SK-N-SH (cell line): Measurements from ENCODE around the gene ZNF804B. TPM values are rescaled to one million over a fixed set of nuclear protein-coding genes. Genes with fewer than 3 reads are reported as not detected.

Source experiments
- CTCF ChIA-PET: fragments of 300-600, 350-600 bp; formaldehyde crosslinking; extraction: SDS; loops from one replicate; lab custom pipeline; 2021; lab: Yijun Ruan, JAX
- POLR2A ChIA-PET: fragments of 350-600 bp; sonication (Branson Sonifier 250); formaldehyde crosslinking; extraction: SDS; loops from one replicate; lab custom pipeline; 2020; ENCODE audit warnings: antibody characterized with exemption, inconsistent platforms; lab: Yijun Ruan, JAX
- DNase-seq: peaks from one replicate; pipeline ENCODE4 v3.0.0; 2012
- H2AFZ ChIP-seq: fragments of 200-600 bp; sonication (generic); 2 replicates; pipeline ENCODE4 v1.8.1; 2016; ENCODE audit warnings: antibody characterized with exemption, mild to moderate bottlenecking, low read depth
- H3F3A ChIP-seq: fragments of 200-600 bp; sonication (generic); replicated peaks from 2 replicates; pipeline ENCODE3; 2016; ENCODE audit warnings: antibody characterized with exemption, mild to moderate bottlenecking; ENCODE audit not compliant: insufficient read depth
- H3K27ac ChIP-seq, 2 experiments: fragments of 200-500 bp in 1 of 2; fragments of 200-600 bp in 1 of 2; sonication (Bioruptor generic) in 1 of 2; sonication (generic), shearing (Covaris generic) in 1 of 2; 2 replicates each; pipeline versions ENCODE4 v1.5.1 to v1.6.1; 2014 to 2016; ENCODE audit warnings: low read depth in 2 of 2, inconsistent platforms in 1 of 2, low read length in 1 of 2, mild to moderate bottlenecking in 1 of 2, mixed read lengths in 1 of 2
- H3K27me3 ChIP-seq: fragments of 200-600 bp; sonication (generic), shearing (Covaris generic); 2 replicates; pipeline ENCODE4 v1.6.1; 2016; ENCODE audit warnings: mixed run types; ENCODE audit not compliant: insufficient read depth
- H3K36me3 ChIP-seq, 2 experiments: fragments of 200-500 bp in 1 of 2; fragments of 200-600 bp in 1 of 2; sonication (Bioruptor generic) in 1 of 2; sonication (generic) in 1 of 2; replicated peaks in 1 of 2; 2 replicates each; pipeline versions ENCODE3 to v1.5.1; 2014 to 2016; ENCODE audit warnings: low read length in 1 of 2, mild to moderate bottlenecking in 1 of 2; ENCODE audit not compliant: insufficient read depth in 2 of 2, control insufficient read depth in 1 of 2
- H3K4me1 ChIP-seq, 2 experiments: fragments of 200-500 bp in 1 of 2; fragments of 200-600 bp in 1 of 2; sonication (Bioruptor generic) in 1 of 2; sonication (generic), shearing (Covaris generic) in 1 of 2; 2 replicates each; pipeline versions ENCODE4 v1.5.1 to v1.6.1; 2014 to 2016; ENCODE audit warnings: low read depth in 1 of 2, low read length in 1 of 2, mixed run types in 1 of 2; ENCODE audit not compliant: insufficient read depth in 2 of 2, control insufficient read depth in 1 of 2
- H3K4me2 ChIP-seq: fragments of 200-600 bp; sonication (generic), shearing (Covaris generic); 2 replicates; pipeline ENCODE4 v1.6.1; 2017; ENCODE audit warnings: mixed run types
- H3K4me3 ChIP-seq, 2 experiments: fragments of 200-500 bp in 1 of 2; fragments of 200-600 bp in 1 of 2; sonication (Bioruptor generic) in 1 of 2; sonication (generic), shearing (Covaris generic) in 1 of 2; 2 replicates each; pipeline versions ENCODE4 v1.5.1 to v1.8.1; 2014 to 2016; ENCODE audit warnings: low read depth in 2 of 2, inconsistent platforms in 1 of 2, low read length in 1 of 2, mild to moderate bottlenecking in 1 of 2, mixed read lengths in 1 of 2, moderate library complexity in 1 of 2
- H3K79me2 ChIP-seq: fragments of 200-600 bp; sonication (generic); 2 replicates; pipeline ENCODE4 v1.8.1; 2017; ENCODE audit warnings: mild to moderate bottlenecking; ENCODE audit not compliant: insufficient read depth
- H3K9ac ChIP-seq: fragments of 200-600 bp; sonication (generic); 2 replicates; pipeline ENCODE4 v1.6.1; 2017; ENCODE audit warnings: mixed run types
- H3K9me2 ChIP-seq: fragments of 200-600 bp; sonication (generic); 2 replicates; pipeline ENCODE4 v1.6.1; 2017; ENCODE audit warnings: mixed run types
- H3K9me3 ChIP-seq: fragments of 200-600 bp; sonication (generic); 2 replicates; pipeline ENCODE4 v1.6.1; 2017; ENCODE audit warnings: mixed run types, mild to moderate bottlenecking, moderate library complexity
- H4K20me1 ChIP-seq: fragments of 200-600 bp; sonication (generic); 2 replicates; pipeline ENCODE4 v1.6.1; 2017; ENCODE audit warnings: mild to moderate bottlenecking, mixed run types; ENCODE audit not compliant: insufficient read depth
- CHD2 ChIP-seq: fragments of 150-350 bp; IDR thresholded peaks from 2 replicates; pipeline ENCODE4 v1.6.1; 2018; ENCODE audit warnings: low read length; ENCODE audit not compliant: partially characterized antibody
- CTCF ChIP-seq: fragments of 200-600 bp; sonication (generic); IDR thresholded peaks from 2 replicates; pipeline ENCODE4 v1.6.1; 2017; ENCODE audit warnings: antibody characterized with exemption, mild to moderate bottlenecking, moderate library complexity
- EP300 ChIP-seq, 2 experiments: IDR thresholded peaks; 2 replicates each; pipeline versions ENCODE4 v1.4.0 to v1.6.1; 2012; ENCODE audit warnings: borderline replicate concordance in 1 of 2, low read depth in 1 of 2, low read length in 1 of 2
- EZH2phosphoT487 ChIP-seq: fragments of 200-600 bp; sonication (generic); IDR thresholded peaks from 2 replicates; pipeline ENCODE4 v1.6.1; 2017; ENCODE audit warnings: low read depth, mixed run types, mild to moderate bottlenecking, antibody characterized with exemption, moderate library complexity, borderline replicate concordance
- GATA2 ChIP-seq: sonication (generic); formaldehyde crosslinking; IDR thresholded peaks from 2 replicates; pipeline ENCODE4 v1.5.0; 2020; ENCODE audit warnings: mild to moderate bottlenecking, missing genetic modification reagents
- JUND ChIP-seq: IDR thresholded peaks from 2 replicates; pipeline ENCODE4 v1.4.0; 2012
- NRF1 ChIP-seq: IDR thresholded peaks from 2 replicates; pipeline ENCODE4 v1.6.1; 2012; ENCODE audit warnings: low read depth, mild to moderate bottlenecking, low read length
- PBX3 ChIP-seq: IDR thresholded peaks from 2 replicates; pipeline ENCODE4; 2012
- POLR2AphosphoS5 ChIP-seq: IDR thresholded peaks from 2 replicates; pipeline ENCODE4 v1.6.1; 2012; ENCODE audit warnings: low read depth, low read length
- RAD21 ChIP-seq: IDR thresholded peaks from 2 replicates; pipeline ENCODE4 v1.6.1; 2012; ENCODE audit warnings: mild to moderate bottlenecking, low read length
- RFX5 ChIP-seq: IDR thresholded peaks from 2 replicates; pipeline ENCODE4 v1.6.1; 2012; ENCODE audit warnings: mild to moderate bottlenecking, improper control_type of control experiment, low read length
- SIN3A ChIP-seq: IDR thresholded peaks from 2 replicates; pipeline ENCODE4 v1.6.1; 2012; ENCODE audit warnings: low read depth, mild to moderate bottlenecking, low read length, moderate library complexity, borderline replicate concordance
- SMC3 ChIP-seq: IDR thresholded peaks from 2 replicates; pipeline ENCODE4 v1.6.1; 2012; ENCODE audit warnings: low read depth, low read length, improper control_type of control experiment
- TAF1 ChIP-seq: IDR thresholded peaks from 2 replicates; pipeline ENCODE4 v1.6.1; 2012; ENCODE audit warnings: low read depth, mild to moderate bottlenecking, low read length, moderate library complexity, borderline replicate concordance
- TEAD4 ChIP-seq: IDR thresholded peaks from 2 replicates; pipeline ENCODE4 v1.4.0; 2012; ENCODE audit warnings: mild to moderate bottlenecking, borderline replicate concordance; ENCODE audit not compliant: insufficient read depth
- YY1 ChIP-seq: IDR thresholded peaks from 2 replicates; pipeline ENCODE4 v1.4.0; 2012; ENCODE audit warnings: low read depth, mild to moderate bottlenecking
- WGBS: methylation state at CpG from one replicate; pipeline ENCODE4 v1.1.6; 2017; ENCODE audit warnings: low lambda C conversion rate; 5-methylcytosine and 5-hydroxymethylcytosine counted together
- polyA plus RNA-seq, 3 experiments: library from polyadenylated mRNA; depleted of rRNA; stranded (reverse); fragments of >200 nt; gene quantifications; 2 replicates each; pipeline ENCODE4 v1.2.3, GENCODE V29; 2012

Gene ZNF804B
- polyA plus RNA-seq, 1 of the 3 experiments (the other 2 are of a cell fraction) = not detected

- no peaks in the 10 kb centered on the region for H3K4me1 ChIP-seq
- H3K4me2 ChIP-seq = no peak overlapping the region
- TF ChIP-seq CTCF (peak; percentile 70), EZH2phosphoT487 (no peak), SIN3A (no peak), RAD21 (peak; percentile 64), PBX3 (no peak), POLR2AphosphoS5 (no peak), CHD2 (no peak), JUND (no peak), NRF1 (no peak), YY1 (no peak), RFX5 (no peak), SMC3 (peak; percentile 75), TEAD4 (no peak)
- H3K9ac ChIP-seq = no peak overlapping the region
- H3K4me3 ChIP-seq = no peak overlapping the region
- no peaks in the 10 kb centered on the region for H3K9me2 ChIP-seq
- H3K27me3 ChIP-seq = no peaks in the 10 kb centered on the region
- no peaks in the 10 kb centered on the region for H3K9me3 ChIP-seq
- H4K20me1 ChIP-seq = no peaks in the 10 kb centered on the region
- ChIA-PET CTCF (interaction anchor here (0.6 to 3.1 kb wide), 25 partner anchors 9 to 1593 kb away, joined by 3 to 25 read pairs (median 4); no protein-coding TSS in a partner anchor), POLR2A (no interaction called here)
- 12% methylated on average over 3 of the region's 3 CpGs for WGBS
- peak; percentile 39 for DNase-seq
- no peaks in the 10 kb centered on the region for H3K79me2 ChIP-seq
- H2AFZ ChIP-seq = no peak overlapping the region
- no peaks in the 10 kb centered on the region for H3K36me3 ChIP-seq
- H3F3A ChIP-seq = no peaks in the 10 kb centered on the region
- no peak overlapping the region for H3K27ac ChIP-seq
Measured at GRCh38 chr7:88835147-88835728, 75.7 kb downstream of the ZNF804B start.

GRCh38 chr7:88842201-88842600 lies 82.7 kb downstream of the ZNF804B start:
- POLR2A ChIA-PET = no interaction called here
- Histone ChIP-seq H4K20me1 (no peaks in the 10 kb centered on the region), H3K27ac (no peak overlapping the region), H3K4me2 (no peak overlapping the region), H3K9me2 (no peaks in the 10 kb centered on the region), H3K4me3 (no peak overlapping the region), H3K4me1 (peaks cover 0 to 5% of the 10 kb centered on the region in 2 experiments; a peak in 1 of 4 replicates), H3K79me2 (no peaks in the 10 kb centered on the region), H3K9ac (no peak overlapping the region), H2AFZ (no peak overlapping the region), H3K9me3 (no peaks in the 10 kb centered on the region), H3K27me3 (no peaks in the 10 kb centered on the region), H3K36me3 (no peaks in the 10 kb centered on the region), H3F3A (no peaks in the 10 kb centered on the region)
- TF ChIP-seq EP300 (IDR thresholded peaks at IDR 0.05; ENCODE audit: borderline replicate concordance in 1 of 2, low read depth in 1 of 2, low read length in 1 of 2) (peak in 1 of 2 experiments; percentile 76; a peak in 2 of 4 replicates), TAF1 (no peak), GATA2 (CRISPR knock-in tag) (peak; percentile 74)
- DNase-seq = peak; percentile 27
- CTCF ChIA-PET = interaction anchor here (0.6 to 1.6 kb wide), 6 partner anchors 10 to 599 kb away, joined by 3 to 5 read pairs (median 3); no protein-coding TSS in a partner anchor
